HCT116 (cell line): ENCODE data around the gene OIP5.

Source experiments
- CEBPB ChIP-seq: IDR thresholded peaks from 2 replicates; pipeline ENCODE4 v1.6.1; 2012; ENCODE audit warnings: low read depth
- CTCF ChIP-seq, 3 experiments: fragments of 200-600 bp in 1 of 3; sonication (generic) in 1 of 3; IDR thresholded peaks in 2 of 3; conservative IDR thresholded peaks in 1 of 3; 2 replicates each; pipeline ENCODE4 v1.5.1; 2012 to 2017; ENCODE audit warnings: low read depth in 2 of 3, low read length in 2 of 3, antibody characterized with exemption in 1 of 3, borderline replicate concordance in 1 of 3, control low read depth in 1 of 3, mild to moderate bottlenecking in 1 of 3, mixed read lengths in 1 of 3, mixed run types in 1 of 3, moderate library complexity in 1 of 3; ENCODE audit not compliant: insufficient read depth in 1 of 3
- POLR2A ChIP-seq: IDR thresholded peaks from 2 replicates; pipeline ENCODE4 v1.7.0; 2011; ENCODE audit warnings: borderline replicate concordance; ENCODE audit not compliant: insufficient read depth, insufficient read length; ENCODE audit errors: extremely low read depth
- RAD21 ChIP-seq: IDR thresholded peaks from 2 replicates; pipeline ENCODE4 v1.6.1; 2012; ENCODE audit warnings: low read depth, mild to moderate bottlenecking
- TF ChIP-seq, protein P1 (sequence below): IDR thresholded peaks from 2 replicates; pipeline ENCODE4 v1.6.1; 2011; ENCODE audit warnings: mild to moderate bottlenecking, low read length, moderate library complexity; ENCODE audit not compliant: insufficient replicate concordance; ENCODE audit errors: extremely low read depth

DNA sequence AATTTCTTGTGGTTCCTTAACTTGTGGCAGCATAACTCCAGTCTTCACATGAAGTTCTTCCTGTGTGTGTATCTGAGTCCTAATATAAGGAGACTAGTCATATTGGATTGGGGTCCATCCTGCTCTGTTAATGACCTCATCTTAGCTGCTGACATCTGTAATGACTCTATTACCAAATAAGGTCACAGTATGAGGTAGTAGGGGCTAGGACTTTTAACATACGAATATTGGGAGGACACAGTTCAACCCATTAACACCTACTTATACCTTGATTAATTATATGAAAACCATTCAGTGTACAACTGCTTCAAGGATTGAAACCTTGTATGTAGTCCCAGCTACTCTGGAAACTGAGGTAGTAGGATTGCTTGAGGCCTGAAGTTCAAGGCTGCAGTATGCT lies 43.9 kb downstream of the OIP5 start:
- TF ChIP-seq CTCF (IDR thresholded peaks at IDR 0.05 in 2 of 3, conservative IDR thresholded peaks at IDR 0.05 in 1 of 3; ENCODE audit: borderline replicate concordance in 1 of 3, insufficient read depth in 1 of 3, low read depth in 2 of 3, low read length in 2 of 3) = no peak
- TF ChIP-seq, protein P1, sequence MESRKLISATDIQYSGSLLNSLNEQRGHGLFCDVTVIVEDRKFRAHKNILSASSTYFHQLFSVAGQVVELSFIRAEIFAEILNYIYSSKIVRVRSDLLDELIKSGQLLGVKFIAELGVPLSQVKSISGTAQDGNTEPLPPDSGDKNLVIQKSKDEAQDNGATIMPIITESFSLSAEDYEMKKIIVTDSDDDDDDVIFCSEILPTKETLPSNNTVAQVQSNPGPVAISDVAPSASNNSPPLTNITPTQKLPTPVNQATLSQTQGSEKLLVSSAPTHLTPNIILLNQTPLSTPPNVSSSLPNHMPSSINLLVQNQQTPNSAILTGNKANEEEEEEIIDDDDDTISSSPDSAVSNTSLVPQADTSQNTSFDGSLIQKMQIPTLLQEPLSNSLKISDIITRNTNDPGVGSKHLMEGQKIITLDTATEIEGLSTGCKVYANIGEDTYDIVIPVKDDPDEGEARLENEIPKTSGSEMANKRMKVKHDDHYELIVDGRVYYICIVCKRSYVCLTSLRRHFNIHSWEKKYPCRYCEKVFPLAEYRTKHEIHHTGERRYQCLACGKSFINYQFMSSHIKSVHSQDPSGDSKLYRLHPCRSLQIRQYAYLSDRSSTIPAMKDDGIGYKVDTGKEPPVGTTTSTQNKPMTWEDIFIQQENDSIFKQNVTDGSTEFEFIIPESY = no peak
- TF ChIP-seq POLR2A = no peak
- no peak for TF ChIP-seq RAD21
- no peak for TF ChIP-seq CEBPB
